Putamen (tissue), 1 donor: Measurements from ENCODE around the gene UBAP1.
"Not testable (repeated sequence)": the region's sequence is repeated elsewhere in the genome, so short reads cannot be mapped to it uniquely, and the experiment has no call there.

ENCODE experiments used
- DNase-seq: peaks from one replicate; pipeline ENCODE4 v3.0.0-alpha.2; 2016; ENCODE audit warnings: low spot score

The UBAP1 gene

GRCh38 chr9:34179213-34180136 is 632 bp downstream of the UBAP1 start:
- no peak for DNase-seq

DNA sequence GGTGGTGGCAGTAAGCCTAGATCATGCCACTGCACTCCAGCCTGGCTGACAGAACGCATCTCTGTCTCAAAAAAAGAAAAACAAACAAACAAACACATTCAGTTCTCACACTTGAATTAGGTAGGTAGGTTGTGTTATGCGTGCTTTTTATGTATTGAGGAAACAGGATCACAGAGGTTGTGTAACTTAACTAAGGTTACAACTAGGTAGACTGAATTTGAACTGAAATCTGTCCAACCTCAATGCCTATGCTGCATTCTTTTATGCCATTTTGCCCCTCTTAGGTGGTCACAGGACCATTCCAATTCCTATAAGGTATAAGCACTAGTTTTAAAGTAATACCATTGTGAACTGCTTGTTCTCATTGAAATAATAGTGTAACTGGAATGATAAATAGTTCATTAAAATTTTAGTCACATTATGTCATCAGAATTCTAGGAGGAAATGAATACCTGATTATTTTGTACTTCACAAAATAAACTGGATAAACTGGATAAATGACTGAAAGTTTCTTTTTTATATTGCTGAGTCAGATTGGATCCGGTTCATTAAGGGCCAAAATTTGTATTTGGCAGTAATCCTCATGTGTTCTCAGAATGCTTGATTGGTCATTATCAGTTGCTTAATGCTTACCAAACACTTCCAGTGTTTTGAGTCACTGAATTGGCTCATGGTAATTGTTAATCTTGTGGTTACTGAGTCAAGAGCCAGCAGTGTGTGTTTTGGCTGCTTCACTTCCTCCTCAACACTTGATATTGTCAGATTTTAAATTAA is 7.1 kb downstream of the UBAP1 start:
- peak; percentile 27 for DNase-seq

GRCh38 chr9:34187891-34188240 is 9.0 kb downstream of the UBAP1 start:
- no peak for DNase-seq

GRCh38 chr9:34190996-34191892 is 12.4 kb downstream of the UBAP1 start:
- DNase-seq: no peak

DNA sequence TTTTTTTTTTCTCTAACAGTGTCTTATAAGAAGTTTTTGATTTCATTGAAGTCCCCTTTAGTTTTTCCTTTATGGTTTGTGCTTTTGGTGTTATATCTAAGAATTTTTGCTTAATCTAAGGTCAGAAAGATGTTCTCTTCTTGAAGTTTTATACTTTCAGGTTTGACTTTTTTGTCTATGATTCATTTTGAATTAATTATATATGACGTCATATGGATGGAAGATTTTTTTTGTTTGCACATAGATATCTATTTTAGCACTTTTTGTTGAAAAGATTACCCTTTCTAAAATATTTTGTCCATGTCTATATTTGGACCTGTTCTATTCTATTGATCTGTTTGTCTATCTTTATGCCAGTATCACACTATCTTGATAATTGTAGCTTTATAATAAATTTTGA is 16.3 kb downstream of the UBAP1 start:
- no peak for DNase-seq

- not testable (repeated sequence) for DNase-seq
Observed at GRCh38 chr9:34197286-34197685, 18.4 kb downstream of the UBAP1 start.

- DNase-seq: no peak
Observed at GRCh38 chr9:34197756-34198711, 19.2 kb downstream of the UBAP1 start.

DNA sequence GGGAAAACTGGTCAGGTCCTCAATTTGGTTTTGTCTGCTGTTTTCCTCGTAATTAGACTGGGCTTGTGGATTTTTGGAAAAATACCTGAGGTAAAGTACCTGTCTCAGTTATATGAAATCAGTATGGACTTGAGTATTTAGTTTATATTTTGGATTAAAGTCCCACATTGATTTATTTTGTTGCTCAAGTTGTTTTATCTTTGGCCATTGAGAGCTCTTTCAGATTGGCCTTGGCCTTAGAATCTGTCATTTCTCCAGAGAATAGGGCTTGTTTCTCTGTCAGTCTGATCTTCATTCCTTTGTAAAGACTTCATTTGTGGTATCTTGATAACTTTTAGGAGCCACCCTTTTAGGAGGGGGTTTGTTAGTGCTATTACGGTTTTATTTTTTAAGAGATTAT is 21.2 kb downstream of the UBAP1 start:
- no peak for DNase-seq

GRCh38 chr9:34203275-34203991 is 24.6 kb downstream of the UBAP1 start:
- no peak for DNase-seq

DNA sequence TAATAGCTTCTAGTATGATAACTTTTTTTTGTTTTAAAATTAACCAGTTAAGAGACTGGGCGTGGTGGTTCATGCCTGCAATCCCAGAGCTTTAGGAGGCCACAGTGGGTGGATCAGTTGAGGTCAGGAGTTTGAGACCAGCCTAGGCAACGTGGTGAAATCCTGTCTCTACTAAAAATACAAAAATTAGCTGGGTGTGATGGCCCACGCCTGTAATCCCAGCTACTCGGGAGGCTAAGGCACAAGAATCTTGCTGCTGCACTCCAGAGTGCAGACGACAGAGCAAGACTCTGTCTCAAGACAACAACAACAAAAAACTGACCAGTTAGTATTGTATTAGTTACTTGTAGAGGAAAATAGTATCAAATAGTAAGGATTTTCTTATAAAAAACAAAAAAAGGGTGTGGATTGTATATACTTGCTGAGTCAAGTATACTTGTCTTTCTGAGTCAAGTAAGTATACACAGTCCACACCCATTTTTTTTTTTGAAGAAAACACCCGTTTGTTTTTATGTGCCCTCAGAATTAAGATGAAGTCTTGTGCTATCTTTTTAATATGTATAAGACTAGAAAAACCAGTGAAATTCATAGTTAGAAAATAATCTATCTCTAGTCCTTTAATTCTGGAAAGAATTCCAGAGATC is 25.3 kb downstream of the UBAP1 start:
- DNase-seq: no peak

DNA sequence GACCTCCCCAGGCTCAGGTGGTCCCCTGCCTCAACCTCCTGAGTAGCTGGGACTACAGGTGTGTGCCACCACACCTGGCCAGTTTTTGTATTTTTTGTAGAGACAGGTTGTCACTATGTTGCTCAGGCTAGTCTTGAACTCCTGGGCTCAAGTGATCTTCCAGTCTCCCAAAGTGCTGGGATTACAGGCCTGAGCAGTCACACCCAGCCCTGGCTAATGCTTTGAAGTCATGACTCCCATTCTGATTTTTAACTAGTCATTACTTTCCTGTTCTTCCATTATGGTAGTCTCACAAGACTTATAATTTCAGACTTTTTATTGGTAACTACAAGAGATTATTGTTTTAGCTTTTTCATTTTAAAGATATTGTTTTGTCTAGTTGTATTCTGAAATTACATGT is 26.3 kb downstream of the UBAP1 start:
- no peak for DNase-seq

DNA sequence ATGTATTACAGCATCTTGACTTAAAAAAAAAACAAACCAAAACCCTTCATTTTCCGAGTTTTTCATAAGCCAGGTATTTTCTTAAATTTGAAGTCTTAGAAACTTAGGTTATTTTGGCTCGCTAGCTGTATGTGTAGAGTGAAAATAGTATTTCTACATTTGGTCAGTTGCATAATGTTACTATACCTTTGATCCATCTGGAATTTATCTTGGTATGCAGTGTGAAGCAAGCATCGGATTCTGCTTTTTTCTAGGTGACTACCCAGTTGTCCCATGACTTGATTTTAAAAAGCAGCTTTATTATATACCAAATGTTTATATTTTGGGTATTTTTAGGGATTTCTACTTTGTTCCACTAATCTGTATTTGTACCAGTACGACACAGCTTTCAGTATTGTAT is 27.7 kb downstream of the UBAP1 start:
- DNase-seq: no peak

DNA sequence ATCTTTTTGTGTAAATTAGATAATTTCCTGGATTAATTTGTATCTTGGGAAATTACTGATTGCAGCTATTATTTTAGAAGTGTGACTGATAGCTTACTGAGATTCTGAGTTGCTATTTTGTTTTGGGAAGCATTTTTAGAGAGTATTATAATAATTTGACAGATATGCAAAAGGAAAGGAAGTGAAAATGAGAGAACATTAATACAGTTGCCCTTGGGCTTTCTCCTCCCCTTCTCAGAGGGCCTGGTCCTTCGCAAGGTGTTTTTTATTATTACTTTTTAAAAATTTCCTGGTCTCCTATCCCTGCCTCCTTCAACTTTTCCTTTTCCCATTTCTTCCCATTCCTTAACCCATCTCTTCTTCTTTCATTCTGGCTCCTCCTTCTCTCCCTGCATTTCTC is 32.6 kb downstream of the UBAP1 start:
- DNase-seq: no peak

- DNase-seq: not testable (repeated sequence)
Observed at GRCh38 chr9:34214354-34215000, 35.6 kb downstream of the UBAP1 start.

DNA sequence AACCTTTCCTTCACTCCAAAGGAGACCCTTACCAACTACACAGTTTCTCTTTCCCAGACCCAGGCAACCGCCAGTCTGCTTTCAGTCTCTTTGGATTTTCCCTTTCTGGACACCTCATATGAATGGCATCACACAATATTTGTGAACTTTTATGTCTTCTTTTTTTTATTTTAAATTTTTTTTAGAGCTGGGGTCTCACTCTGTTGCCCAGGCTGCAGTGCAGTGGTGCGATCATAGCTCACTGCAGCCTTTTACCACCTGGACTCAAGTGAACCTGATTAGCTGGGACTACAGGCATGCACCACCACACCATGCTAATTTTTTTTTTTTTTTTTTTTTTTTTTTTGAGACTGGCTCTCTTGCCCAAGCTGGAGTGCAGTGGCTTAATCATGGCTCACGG is 37.5 kb downstream of the UBAP1 start:
- DNase-seq: no peak

DNA sequence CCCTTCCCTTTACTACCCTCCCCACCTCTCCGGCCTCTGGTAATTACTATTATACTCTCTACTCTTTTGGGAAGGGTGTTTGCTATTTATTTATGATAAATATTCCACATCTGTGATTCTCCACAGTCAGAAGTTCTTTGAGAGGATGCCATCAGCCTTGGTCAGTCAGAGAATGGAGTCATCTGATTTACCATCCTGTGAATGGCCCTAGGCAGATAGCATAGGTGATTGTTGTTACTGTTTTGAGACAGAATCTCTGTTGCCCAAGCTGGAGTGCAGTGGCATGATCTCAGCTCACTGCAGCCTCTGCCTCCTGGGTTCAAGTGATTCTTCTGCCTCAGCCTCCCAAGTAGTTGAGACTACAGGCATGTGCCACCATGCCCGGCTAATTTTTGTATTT is 38.2 kb downstream of the UBAP1 start:
- DNase-seq: not testable (repeated sequence)

- no peak for DNase-seq
Observed at GRCh38 chr9:34218446-34218845, 39.6 kb downstream of the UBAP1 start.

DNA sequence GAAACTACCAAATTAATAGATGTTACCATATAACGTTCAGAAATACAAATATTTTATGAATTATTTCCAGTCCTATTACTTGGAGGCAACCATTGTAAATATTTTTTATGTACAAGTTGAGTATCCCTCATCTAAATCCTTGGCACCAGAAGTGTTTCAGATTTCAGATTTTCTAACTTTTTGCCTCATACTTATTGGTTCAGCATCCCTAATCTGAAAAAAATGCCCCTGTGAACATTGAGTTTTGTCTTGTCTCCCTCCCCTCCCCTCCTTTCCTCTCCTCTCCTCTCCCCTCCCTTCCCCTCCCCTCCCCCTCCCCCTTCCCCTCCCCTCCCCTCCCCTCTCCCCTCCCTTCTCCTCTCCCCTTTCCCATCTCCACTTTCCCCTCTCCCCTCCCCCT is 40.6 kb downstream of the UBAP1 start:
- no peak for DNase-seq

- no peak for DNase-seq
Observed at GRCh38 chr9:34220218-34220617, 41.4 kb downstream of the UBAP1 start.
